H4 (cell line): ENCODE data around the gene VAMP5. TPM values are rescaled to one million over a fixed set of nuclear protein-coding genes. Genes with fewer than 3 reads are reported as not detected.
"Not testable (repeated sequence)": the region's sequence is repeated elsewhere in the genome, so short reads cannot be mapped to it uniquely, and the experiment has no call there.

Source experiments
- DNase-seq: peaks from one replicate; pipeline ENCODE4 v3.0.0-alpha.2; 2015; ENCODE audit warnings: low spot score
- total RNA-seq: library from RNA; depleted of rRNA; stranded (reverse); fragments of >200 nt; shearing (Covaris generic); gene quantifications from 2 replicates; pipeline ENCODE4 v1.2.3, GENCODE V29; 2014

Gene VAMP5
- total RNA-seq, 1 experiment from 2014 or later = 0.77 TPM

DNA sequence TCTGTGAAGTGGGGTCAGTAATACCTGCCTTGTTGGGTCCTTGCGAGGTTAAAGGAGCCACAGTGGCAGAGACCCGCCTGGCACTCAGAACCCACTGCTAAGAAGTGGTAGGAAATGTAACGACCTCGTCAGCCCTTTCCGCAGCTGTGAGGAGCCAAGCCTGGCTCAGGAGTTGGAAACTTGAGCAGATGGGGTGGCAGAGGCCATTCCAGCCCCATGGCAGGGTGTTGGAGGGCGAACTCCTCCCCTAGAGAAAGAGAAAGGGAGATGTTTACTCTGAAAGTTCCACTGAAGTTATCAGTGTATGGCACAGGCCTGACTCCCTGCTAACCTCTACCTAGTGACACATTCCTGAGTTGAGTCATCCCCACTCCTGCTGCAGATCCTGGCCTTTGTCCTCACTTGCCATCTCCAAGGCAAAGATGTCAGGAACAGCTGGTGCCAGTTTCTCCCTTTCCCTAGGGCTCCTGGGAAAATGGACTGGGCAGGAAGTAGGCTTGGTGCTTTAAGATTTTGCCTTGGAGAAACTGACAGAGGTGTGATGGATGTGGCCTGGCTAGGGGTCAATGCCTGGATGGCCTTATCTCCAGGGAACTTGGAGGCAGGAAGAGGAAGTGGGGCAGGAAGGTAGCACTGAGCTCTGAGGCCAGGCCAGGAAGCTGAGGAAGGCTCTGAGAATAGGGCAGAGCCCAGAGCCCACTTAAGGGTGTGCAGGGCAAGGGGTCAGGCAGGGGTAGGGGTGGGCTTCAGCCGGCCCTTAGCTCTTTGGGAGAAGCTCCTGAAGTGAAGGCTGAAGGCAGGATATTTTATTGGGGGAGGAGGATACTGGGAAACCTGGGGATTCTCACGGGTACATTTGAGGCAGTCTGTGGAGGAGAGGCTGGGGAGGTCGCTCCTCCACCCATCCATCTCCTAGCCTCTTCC, 888 bp downstream of the VAMP5 start:
- peak; percentile 83 for DNase-seq

GRCh38 chr2:85585781-85586105, 1.5 kb downstream of the VAMP5 start:
- DNase-seq = peak; percentile 74

- DNase-seq = no peak
These were observed 4.0 kb downstream of the VAMP5 start for GRCh38 chr2:85588236-85588635.

DNA sequence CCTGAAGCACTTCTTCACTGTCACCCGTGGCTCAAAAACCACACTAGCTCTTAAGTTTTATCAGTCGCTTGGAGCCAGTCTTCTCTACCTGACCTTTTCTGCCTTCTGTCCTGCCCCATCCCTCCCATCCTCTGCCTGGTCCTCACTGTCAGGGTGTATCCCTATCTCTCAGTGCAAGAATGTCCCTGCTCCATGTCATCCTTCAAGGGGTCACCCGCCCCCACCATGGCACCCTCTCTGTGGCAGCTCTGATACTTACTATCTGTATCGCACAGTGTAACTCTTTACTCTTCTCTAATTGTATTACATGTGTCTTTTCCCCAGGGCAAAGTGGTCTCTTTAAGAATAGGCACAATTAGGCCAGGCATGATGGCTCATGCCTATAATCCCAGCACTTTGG, 4.4 kb downstream of the VAMP5 start:
- DNase-seq = no peak

GRCh38 chr2:85589181-85589580, 5.0 kb downstream of the VAMP5 start:
- DNase-seq = no peak

- peak; percentile 36 for DNase-seq
These were observed 6.0 kb downstream of the VAMP5 start for GRCh38 chr2:85589982-85590791.

DNA sequence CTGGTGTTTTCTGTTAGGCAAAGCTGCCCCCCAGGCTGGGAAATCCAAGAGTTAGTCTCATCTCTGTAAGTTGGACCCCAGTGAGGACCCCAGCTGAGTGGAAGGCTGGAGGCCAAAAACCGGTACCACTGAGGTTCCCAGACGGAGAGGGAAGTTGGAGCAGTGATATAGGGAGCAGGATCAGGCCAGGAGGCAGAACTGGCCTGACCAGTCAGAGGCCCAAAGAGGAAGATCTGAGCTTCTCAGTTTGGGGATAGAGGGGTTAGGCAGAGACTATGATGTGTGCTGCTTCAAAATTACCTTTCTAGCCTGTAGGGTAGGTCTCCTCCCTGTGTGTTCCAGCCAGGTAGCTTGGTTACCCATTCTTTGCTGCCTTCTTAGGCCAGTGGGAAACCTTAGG, 6.7 kb downstream of the VAMP5 start:
- DNase-seq = no peak

DNA sequence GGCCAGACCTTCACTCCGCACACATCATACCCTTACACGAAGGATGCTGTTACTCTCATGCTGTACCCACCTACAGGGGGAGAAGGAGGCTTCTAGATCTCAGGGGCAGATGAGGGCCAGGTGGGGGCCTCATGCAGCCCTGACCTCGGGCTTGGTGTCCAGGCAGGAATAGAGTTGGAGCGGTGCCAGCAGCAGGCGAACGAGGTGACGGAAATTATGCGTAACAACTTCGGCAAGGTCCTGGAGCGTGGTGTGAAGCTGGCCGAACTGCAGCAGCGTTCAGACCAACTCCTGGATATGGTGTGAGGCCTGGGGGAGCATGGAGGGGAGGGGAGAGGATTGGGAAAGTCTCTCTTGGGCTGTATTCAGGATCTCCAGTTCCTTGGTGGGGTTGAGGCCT, 7.3 kb downstream of the VAMP5 start:
- no peak for DNase-seq

DNA sequence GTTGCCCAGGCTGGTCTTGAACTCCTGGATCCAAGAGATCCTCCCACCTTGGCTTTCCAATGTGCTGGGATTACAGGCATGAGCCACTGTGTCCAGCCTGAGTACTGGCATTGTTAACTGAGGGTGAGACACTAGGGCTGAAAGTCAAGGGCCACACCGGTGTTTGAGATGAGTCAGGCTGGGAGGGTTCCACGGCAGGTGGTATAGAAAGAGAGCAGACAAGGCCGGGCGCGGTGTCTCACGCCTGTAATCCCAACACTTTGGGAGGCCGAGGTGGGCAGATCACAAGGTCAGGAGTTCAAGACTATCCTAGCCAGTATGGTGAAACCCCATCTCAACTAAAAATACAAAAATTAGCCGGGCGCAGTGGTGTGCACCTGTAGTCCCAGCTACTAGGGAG, 8.1 kb downstream of the VAMP5 start:
- DNase-seq = not testable (repeated sequence)

DNA sequence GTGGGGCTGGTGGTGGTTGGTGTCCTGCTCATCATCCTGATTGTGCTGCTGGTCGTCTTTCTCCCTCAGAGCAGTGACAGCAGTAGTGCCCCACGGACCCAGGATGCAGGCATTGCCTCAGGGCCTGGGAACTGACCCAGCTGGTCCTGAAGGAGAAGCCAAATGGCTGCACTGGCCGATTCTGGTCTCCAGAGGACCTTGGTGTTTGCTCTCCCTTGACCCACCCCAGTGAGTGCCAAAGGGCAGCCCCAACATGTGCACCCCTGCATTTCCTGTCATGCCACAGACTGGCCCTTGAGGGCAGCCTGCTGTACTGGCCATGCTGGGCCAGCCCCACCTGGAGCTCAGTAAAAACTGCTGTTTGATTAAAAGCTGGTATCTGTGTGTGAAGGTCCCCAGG, 8.8 kb downstream of the VAMP5 start:
- DNase-seq = no peak

DNA sequence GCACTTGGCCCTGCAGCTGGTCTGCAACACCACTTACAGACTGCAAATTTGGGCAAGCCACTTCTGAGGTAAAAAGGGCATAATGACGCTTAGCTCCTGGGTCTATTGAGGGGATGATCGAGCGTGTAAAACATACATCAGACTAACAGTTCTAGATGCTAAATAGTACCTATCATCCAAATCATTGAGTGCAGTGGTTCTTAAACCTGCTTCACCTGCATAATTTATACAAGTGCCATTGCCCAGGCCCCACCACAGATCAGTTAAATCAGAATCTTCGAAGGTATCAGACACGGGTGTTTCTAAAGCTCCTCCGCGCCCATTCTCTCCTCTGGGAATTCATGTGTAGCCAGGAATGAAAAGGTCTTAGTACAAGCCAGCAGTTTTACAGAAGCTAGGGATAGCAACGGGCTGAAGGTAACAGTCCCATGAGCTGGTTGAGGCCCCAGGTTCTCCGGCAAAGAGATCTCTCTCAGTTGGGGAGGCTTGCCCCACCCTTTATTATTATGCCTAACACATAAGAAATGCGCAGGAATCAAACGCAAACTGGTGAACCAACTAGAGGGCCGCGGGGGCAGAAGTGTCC, 10.6 kb downstream of the VAMP5 start:
- DNase-seq = no peak

DNA sequence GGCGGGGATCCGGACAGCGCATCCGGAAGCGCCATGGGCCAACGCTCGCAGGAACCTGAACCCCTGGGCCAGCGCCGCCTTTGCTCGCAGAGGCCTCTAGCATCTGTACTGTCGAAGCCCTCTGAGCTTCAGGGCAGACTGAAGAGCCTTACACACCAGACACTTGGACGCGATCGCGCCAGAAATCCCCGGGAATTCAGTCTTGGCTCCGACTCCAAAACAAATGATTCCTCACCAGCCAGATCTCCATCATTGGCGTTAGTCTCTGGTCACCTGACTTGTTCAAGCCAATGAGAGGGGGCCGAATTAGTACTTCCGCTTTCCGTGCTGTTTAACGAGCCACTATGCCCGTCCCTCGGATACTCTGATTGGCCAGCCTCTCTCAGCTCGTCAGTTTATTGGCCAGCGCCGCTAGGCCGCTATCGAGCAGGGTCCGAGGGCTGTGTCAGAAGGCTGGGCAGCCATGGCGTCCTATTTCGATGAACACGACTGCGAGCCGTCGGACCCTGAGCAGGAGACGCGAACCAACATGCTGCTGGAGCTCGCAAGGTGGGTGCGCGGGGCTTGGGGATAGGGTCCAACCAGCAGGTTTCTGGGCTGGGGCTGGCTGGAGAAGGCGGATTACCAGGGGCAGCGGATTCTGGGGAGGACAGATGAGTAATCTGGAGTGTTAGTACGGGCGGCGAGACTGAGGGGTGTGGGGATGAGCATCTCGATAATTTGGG, 11.2 kb downstream of the VAMP5 start, which contains the start of gene RNF181:
Gene RNF181 (plus strand): TSS at position 445 of the 725 bp plus-strand sequence. CDS start 19 bp downstream, at position 464.
- peak; percentile 97 for DNase-seq

DNA sequence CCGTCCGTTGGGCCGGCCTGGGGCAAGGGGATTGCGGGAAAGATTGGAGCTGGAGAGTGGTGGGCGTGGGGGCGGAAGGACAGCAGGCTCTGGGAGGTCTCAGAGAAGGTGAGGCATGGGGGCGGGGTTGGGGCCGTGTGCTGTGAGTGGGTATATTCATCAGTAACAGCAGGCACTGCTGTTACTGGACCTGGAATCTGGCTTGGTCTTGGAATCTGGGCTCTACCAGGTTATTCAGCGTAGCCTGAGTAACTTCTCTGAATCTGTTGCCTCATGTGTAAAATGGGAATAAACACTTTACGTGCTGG, 11.7 kb downstream of the VAMP5 start:
- DNase-seq = no peak

GRCh38 chr2:85596486-85597143, 12.4 kb downstream of the VAMP5 start:
- no peak for DNase-seq

DNA sequence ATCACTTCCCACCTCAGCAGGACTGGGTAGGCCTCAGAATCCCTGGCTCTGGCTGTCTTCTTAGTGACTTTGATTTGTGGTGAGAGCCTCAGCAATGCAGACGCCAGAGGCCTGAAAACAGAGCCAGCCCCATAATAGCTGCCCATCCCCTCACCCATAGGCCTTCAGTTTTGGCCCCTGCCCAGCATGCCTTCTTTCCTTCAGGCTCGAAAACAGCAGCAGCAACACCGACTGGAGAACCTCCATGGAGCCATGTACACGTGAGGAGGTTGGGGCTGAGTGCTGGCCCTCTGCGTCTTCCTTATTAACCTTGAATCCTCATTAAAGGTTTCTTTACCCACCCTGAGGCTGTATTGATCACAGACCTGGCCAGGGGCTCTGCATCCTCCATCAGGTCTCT, 13.0 kb downstream of the VAMP5 start:
- DNase-seq = no peak

GRCh38 chr2:85598594-85599340, 14.5 kb downstream of the VAMP5 start:
- no peak for DNase-seq

GRCh38 chr2:85599468-85600234, 15.4 kb downstream of the VAMP5 start:
- DNase-seq = no peak

DNA sequence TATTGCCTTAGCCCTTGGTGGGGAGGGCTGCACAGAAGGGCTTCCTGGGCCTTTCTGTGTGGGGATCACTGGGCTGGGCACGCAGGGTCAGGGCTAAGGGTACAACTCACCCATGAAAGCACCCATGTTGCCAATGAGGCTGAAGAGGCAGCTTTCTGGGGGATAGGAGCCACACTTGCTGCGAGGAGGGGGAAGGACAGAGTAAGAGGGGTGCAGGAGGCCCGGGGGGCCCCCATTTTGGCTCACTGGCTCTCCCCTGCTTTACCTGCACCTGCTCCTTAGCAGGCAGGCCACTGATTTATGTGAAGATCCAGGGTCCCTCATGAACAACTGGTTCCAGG, 16.0 kb downstream of the VAMP5 start:
- DNase-seq = no peak

- DNase-seq = no peak
These were observed 16.9 kb downstream of the VAMP5 start for GRCh38 chr2:85600951-85601770.
